Skeletal muscle tissue (tissue), 4 donors: ENCODE data around the gene PARVB. TPM values are rescaled to one million over a fixed set of nuclear protein-coding genes. Genes with fewer than 3 reads are reported as not detected.

Experiments used
- H3K27ac ChIP-seq: one replicate; pipeline ENCODE4 v1.7.0; 2013; ENCODE audit warnings: mild to moderate bottlenecking, low read depth, low read length, inconsistent platforms
- H3K27me3 ChIP-seq, 3 donors: one replicate each; pipeline ENCODE4 v1.7.0; 2013; ENCODE audit warnings: low read length in 3 of 3; ENCODE audit not compliant: control insufficient read depth in 3 of 3, insufficient read depth in 3 of 3
- H3K36me3 ChIP-seq, 3 donors: one replicate each; pipeline ENCODE4 v1.7.0; 2013; ENCODE audit warnings: low read length in 3 of 3; ENCODE audit not compliant: control insufficient read depth in 3 of 3, insufficient read depth in 3 of 3
- H3K4me1 ChIP-seq, 3 donors: one replicate each; pipeline ENCODE4 v1.7.0; 2013; ENCODE audit warnings: low read length in 3 of 3, mild to moderate bottlenecking in 3 of 3; ENCODE audit not compliant: control insufficient read depth in 3 of 3, insufficient read depth in 3 of 3
- H3K4me3 ChIP-seq, 3 donors: one replicate each; pipeline ENCODE4 v1.7.0; 2013; ENCODE audit warnings: low read length in 3 of 3
- H3K9ac ChIP-seq, 3 donors: one replicate each; pipeline ENCODE4 v1.7.0; 2013; ENCODE audit warnings: low read length in 3 of 3, mild to moderate bottlenecking in 3 of 3, moderate library complexity in 2 of 3, low read depth in 1 of 3
- H3K9me3 ChIP-seq, 3 donors: one replicate each; pipeline ENCODE4 v1.7.0; 2013; ENCODE audit warnings: low read length in 3 of 3; ENCODE audit not compliant: control insufficient read depth in 3 of 3
- total RNA-seq: library from RNA; depleted of rRNA; stranded (reverse); fragments of >200 nt; gene quantifications from one replicate; pipeline ENCODE4 v1.2.3, GENCODE V29; 2014
- donor health status: Osteomylitis.

Gene PARVB
- total RNA-seq, 1 donor from 2014 or later: 11.0 TPM

DNA sequence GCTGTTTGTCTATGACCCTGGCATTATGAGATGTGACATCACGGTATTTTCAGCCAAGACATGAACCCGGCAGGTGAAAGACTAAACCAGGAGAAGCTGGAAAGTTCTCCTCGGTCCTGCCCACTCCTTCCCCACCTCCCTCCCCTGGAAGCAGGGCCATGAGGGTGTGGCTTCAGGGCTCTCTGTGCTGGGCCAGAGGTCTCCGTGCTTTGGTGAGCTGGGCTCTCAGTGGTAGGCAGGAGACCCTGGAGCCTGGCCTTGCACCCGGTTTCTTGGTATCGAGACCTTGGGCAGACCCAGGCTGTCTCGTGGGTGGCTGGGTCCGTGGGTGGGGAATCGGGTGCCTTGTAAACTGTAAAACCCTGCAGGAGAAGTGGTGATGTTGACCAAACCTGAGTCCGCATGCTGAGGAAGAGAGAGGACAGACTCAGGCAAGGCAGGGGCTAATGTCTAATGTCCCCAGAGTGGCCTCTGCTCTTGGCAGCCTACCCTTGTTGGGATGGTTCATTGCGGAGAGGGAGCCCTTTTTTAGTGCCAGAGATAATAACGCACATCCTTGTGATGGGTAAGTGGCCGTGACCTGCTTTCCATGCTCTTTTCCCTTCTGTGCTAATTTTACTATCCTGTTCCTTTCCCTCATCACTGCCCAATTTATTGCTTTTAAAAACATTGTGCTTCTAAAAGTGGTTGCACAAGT lies 108.0 kb downstream of the PARVB start:
- no peaks in the 10 kb centered on the region for H3K27me3 ChIP-seq
- peaks cover 0 to 2% (median 1%) of the 10 kb centered on the region in 3 donors for H3K9me3 ChIP-seq
- H3K4me3 ChIP-seq: no peak overlapping the region
- H3K27ac ChIP-seq: no peak overlapping the region
- peaks cover 4 to 9% (median 6%) of the 10 kb centered on the region in 3 donors for H3K4me1 ChIP-seq
- H3K36me3 ChIP-seq: peaks cover 50 to 57% (median 55%) of the 10 kb centered on the region in 3 donors
- no peak overlapping the region for H3K9ac ChIP-seq

DNA sequence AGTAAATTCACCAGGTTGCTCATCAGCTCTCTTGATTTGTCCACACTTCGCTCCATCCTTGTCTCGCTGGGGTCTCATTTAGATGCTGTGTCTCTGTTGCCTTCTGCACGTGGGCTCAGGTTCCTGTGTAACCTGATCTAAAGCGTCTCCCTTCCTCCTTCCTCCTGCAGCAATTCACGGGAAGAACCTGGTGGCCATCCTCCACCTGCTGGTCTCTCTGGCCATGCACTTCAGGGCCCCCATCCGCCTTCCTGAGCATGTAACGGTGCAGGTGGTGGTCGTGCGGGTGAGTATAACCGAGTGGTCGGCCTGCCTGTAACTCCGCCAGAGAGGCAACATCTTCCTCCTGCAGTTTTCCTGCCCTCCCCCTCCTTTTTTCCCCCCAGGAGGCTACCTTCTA lies 108.6 kb downstream of the PARVB start:
- Histone ChIP-seq H3K36me3 (peaks cover 56 to 63% (median 61%) of the 10 kb centered on the region in 3 donors), H3K27ac (no peak overlapping the region), H3K4me1 (peaks cover 4 to 6% (median 6%) of the 10 kb centered on the region in 3 donors)

DNA sequence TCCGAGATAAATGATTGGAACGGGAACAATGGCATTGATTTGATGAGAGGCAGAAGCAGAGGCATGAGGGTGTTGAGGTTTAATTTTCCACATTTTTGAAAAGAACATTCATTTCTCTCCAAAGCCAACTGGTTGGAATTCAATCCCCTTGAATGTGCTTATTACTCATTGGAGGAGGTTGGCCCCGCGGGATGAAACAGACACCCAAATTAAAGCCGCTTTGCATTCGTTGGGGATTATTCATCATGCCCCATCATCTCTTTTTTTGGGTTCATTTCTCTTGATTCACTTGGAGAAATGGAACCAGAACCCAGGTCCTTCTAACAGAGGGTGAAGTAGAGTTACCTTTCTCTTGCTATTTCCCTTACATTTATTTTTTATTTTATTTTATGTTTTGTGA lies 109.1 kb downstream of the PARVB start:
- Histone ChIP-seq H3K4me1 (peaks cover 2 to 4% (median 4%) of the 10 kb centered on the region in 3 donors), H3K9ac (no peak overlapping the region), H3K27ac (no peak overlapping the region), H3K4me3 (no peak overlapping the region), H3K9me3 (peaks cover 0 to 5% (median 2%) of the 10 kb centered on the region in 3 donors), H3K27me3 (no peaks in the 10 kb centered on the region), H3K36me3 (peaks cover 60 to 67% (median 65%) of the 10 kb centered on the region in 3 donors)

More for the DNA sequence above, 108.6 kb downstream of the PARVB start:
- Histone ChIP-seq H3K27me3 (no peaks in the 10 kb centered on the region), H3K9me3 (peaks cover 0 to 5% (median 2%) of the 10 kb centered on the region in 3 donors), H3K9ac (no peak overlapping the region), H3K4me3 (no peak overlapping the region)

- peaks cover 0 to 4% (median 0%) of the 10 kb centered on the region in 3 donors for H3K4me1 ChIP-seq
- H3K4me3 ChIP-seq: no peak overlapping the region
- H3K9me3 ChIP-seq: peaks cover 0 to 5% (median 2%) of the 10 kb centered on the region in 3 donors
- H3K36me3 ChIP-seq: peaks cover 69 to 75% (median 73%) of the 10 kb centered on the region in 3 donors
- no peaks in the 10 kb centered on the region for H3K27me3 ChIP-seq
- H3K9ac ChIP-seq: no peak overlapping the region
- H3K27ac ChIP-seq: no peak overlapping the region
Observed at GRCh38 chr22:44133901-44134571, 109.9 kb downstream of the PARVB start.

GRCh38 chr22:44136112-44136511 lies 112.0 kb downstream of the PARVB start:
- Histone ChIP-seq H3K4me1 (peaks cover 0 to 4% (median 0%) of the 10 kb centered on the region in 3 donors), H3K9ac (no peak overlapping the region), H3K36me3 (peaks cover 80 to 86% (median 85%) of the 10 kb centered on the region in 3 donors), H3K27me3 (no peaks in the 10 kb centered on the region), H3K4me3 (no peak overlapping the region), H3K9me3 (peaks cover 0 to 5% (median 2%) of the 10 kb centered on the region in 3 donors), H3K27ac (no peak overlapping the region)

DNA sequence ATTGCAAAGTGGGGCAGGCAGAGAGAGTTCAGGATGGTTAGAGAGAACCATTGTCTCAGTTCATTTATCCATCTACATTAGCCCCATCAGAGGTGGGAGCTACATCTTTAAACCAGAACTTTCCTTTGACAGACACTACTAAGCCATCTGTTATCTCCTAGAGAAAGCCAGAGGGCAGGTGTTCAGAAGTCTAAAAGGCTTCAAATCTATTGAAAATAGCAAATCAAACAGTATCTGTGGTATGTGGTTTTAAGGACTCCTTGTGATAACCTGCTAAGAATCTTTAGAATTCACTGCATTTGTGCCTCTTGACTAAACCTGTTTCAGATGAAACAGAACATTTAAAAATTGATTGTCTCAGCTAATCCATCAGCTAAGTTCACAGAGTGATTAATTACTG lies 112.7 kb downstream of the PARVB start:
- Histone ChIP-seq H3K4me1 (peaks cover 0 to 4% (median 0%) of the 10 kb centered on the region in 3 donors), H3K27me3 (no peaks in the 10 kb centered on the region), H3K9ac (no peak overlapping the region), H3K9me3 (peaks cover 0 to 5% (median 2%) of the 10 kb centered on the region in 3 donors), H3K4me3 (no peak overlapping the region), H3K36me3 (peaks cover 75 to 85% (median 79%) of the 10 kb centered on the region in 3 donors), H3K27ac (no peak overlapping the region)

DNA sequence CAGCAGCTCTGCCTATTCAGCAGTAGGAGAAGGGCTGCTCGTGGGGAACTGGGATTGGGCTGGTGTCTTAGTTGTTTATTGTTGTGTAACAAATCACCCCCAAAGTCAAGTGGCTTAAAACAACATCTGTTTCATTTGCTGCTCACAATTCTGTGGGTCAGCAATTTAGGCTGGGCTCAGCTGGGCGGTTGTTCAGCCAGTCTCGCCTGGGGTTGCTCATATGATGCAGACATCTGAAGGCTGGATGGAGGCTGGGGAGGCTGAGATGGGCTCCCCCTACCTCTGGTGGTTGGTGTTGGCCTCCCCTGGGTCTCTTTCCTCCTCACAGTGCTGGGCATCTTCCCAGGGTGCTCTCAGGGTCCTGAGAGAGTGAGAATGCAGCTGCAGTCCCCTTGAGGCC lies 113.3 kb downstream of the PARVB start:
- no peak overlapping the region for H3K27ac ChIP-seq
- H3K4me1 ChIP-seq: peaks cover 0 to 4% (median 0%) of the 10 kb centered on the region in 3 donors
- no peak overlapping the region for H3K9ac ChIP-seq
- H3K36me3 ChIP-seq: peaks cover 70 to 80% (median 75%) of the 10 kb centered on the region in 3 donors
- no peak overlapping the region for H3K4me3 ChIP-seq
- no peaks in the 10 kb centered on the region for H3K27me3 ChIP-seq
- peaks cover 0 to 5% (median 2%) of the 10 kb centered on the region in 3 donors for H3K9me3 ChIP-seq

DNA sequence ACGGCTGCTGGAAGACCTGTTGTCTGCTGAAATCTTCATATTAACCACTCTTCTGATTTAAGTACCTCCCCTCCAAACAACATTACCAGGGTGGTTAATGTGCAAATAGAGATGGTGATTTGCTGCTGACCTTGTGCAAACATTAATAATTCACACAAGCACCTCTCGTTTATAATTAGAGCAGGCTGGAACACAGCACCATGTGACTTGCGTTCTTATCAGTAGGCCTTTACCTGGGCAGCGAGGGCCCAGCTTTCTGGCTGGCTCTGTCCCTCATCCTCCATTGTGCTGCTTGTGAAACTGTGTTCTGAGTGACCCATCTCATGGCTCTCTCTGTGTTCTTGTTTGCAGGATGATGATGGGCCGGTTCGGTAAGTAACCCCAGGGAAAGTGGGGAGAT lies 115.7 kb downstream of the PARVB start:
- no peak overlapping the region for H3K9ac ChIP-seq
- no peak overlapping the region for H3K27ac ChIP-seq
- H3K36me3 ChIP-seq: peaks cover 54 to 71% (median 56%) of the 10 kb centered on the region in 3 donors

GRCh38 chr22:44142421-44143104 lies 118.5 kb downstream of the PARVB start:
- no peak overlapping the region for H3K9ac ChIP-seq
- H3K36me3 ChIP-seq: peaks cover 32 to 56% (median 38%) of the 10 kb centered on the region in 3 donors
- peaks cover 4 to 7% (median 5%) of the 10 kb centered on the region in 3 donors for H3K4me1 ChIP-seq

More for the DNA sequence above, 115.7 kb downstream of the PARVB start:
- Histone ChIP-seq H3K9me3 (peaks cover 0 to 5% (median 2%) of the 10 kb centered on the region in 3 donors), H3K4me3 (no peak overlapping the region), H3K4me1 (peaks cover 0 to 2% (median 0%) of the 10 kb centered on the region in 3 donors), H3K27me3 (no peaks in the 10 kb centered on the region)

More at GRCh38 chr22:44142421-44143104, 118.5 kb downstream of the PARVB start:
- Histone ChIP-seq H3K9me3 (peaks cover 0 to under 1% (median 0%) of the 10 kb centered on the region in 3 donors), H3K27ac (no peak overlapping the region), H3K4me3 (no peak overlapping the region), H3K27me3 (no peaks in the 10 kb centered on the region)
